CD4-positive, alpha-beta T cell treated with Interleukin-17A for 1 hour (primary cell): ENCODE data around the gene CFP.

ENCODE experiments used
- DNase-seq: peaks from one replicate; pipeline ENCODE4 v3.0.0-alpha.2; 2020

Gene CFP

GRCh38 chrX:47597222-47597621, 32.5 kb downstream of the CFP start:
- DNase-seq, result no peak

GRCh38 chrX:47596256-47596655, 33.5 kb downstream of the CFP start:
- DNase-seq, result no peak

- no peak for DNase-seq
Measured at GRCh38 chrX:47595716-47596251, 33.9 kb downstream of the CFP start.

- no peak for DNase-seq
Measured at GRCh38 chrX:47593522-47593921, 36.2 kb downstream of the CFP start.

- DNase-seq, result no peak
Measured at GRCh38 chrX:47590984-47591383, 38.7 kb downstream of the CFP start.

DNA sequence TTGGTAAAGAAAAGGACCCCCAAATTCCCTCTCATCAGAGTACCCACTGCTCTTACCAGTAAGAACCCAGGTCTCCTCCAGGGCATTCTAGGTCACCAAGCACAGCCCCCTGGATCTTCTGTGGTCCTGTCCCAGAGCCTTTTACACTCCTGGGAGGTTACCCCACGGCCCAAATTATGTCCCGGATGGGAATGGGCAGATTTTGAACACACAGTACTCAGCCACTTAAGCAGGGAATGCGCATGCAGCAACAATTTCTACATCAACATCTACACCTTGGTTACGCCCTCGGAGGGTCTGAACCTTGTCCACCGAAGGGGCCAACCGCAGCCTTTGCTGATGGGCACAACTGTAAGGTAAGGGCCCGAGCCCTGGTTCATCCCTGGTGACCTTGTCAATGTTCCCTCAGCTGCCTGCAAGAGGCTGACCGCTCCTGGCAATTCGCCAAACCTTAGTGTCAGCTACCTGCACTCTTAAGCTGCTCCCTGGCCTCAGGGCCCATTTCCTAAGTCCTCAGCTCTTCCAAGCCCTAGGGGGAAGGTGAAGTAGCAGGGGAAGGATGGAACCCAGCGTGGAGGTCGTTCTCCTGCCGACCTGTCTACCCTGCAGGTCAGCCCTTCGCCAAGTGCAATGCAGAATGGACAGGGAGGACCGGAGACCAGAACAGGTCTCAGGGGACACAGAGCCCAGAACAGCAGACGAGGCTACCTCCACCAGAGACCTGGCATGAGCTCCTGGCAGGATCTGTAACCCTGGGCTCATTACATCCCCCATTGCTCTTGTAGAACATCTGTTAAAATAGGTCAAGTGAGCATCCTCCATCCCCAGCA, 41.6 kb downstream of the CFP start:
- no peak for DNase-seq

GRCh38 chrX:47587091-47587891, 42.4 kb downstream of the CFP start:
- no peak for DNase-seq

GRCh38 chrX:47586043-47586787, 43.5 kb downstream of the CFP start:
- no peak for DNase-seq

DNA sequence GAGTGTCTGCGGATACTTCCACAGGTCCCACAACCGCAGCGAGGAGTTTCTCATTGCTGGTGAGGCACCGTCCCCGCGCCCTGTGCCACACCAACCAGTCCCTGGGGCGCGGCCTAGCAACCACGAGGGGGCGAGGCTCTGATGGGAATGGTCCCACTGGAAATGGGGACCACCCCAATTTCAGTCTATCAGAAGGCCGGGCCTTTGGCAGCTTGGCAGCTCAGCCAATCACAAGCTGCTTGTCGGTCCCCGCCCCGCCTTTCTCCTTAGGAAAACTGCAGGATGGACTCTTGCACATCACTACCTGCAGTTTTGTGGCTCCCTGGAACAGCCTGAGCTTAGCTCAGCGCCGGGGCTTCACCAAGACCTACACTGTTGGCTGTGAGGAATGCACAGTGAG, 44.5 kb downstream of the CFP start:
- DNase-seq, result no peak

DNA sequence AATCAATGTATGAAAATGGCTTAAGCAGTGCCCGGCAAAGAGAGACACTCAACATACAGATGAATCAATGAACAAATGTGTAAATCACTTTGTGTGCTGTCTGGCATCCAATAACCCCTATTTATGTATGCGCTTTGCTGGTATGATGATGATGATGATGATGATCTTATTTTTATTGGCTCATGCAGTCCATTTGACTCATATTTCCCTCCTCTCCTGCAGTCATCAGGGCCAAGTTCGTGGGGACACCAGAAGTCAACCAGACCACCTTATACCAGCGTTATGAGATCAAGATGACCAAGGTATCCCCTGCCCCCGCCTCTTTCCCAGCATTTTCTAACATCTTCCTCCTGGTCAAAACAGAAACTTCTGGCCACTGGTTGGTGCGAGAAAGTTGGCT, 45.0 kb downstream of the CFP start:
- no peak for DNase-seq

DNA sequence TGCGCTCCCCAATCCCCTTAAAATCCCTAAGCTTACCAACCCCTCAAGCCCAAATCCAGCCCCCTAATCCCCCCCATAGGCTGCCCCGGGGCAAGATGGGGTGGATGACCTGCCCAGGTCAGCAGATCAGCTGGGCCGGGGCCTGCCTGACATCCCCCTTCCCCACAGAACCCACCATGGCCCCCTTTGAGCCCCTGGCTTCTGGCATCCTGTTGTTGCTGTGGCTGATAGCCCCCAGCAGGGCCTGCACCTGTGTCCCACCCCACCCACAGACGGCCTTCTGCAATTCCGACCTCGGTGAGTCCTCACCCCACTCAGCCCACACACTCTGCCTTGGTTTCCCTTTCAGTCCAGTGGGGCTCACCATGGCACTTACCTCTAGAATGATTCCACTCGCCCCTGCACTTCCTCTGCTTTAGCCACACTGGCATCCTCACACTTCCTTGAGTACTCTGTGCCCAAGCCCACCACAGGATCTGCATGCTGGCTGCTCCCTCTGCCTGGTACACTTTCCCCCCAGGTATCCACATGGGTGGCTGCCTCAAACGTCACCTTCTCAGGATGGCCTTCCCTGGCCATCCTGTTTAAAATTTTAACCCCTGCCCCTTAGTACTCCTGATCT, 46.4 kb downstream of the CFP start:
- no peak for DNase-seq

GRCh38 chrX:47581731-47582647, 47.7 kb downstream of the CFP start, which contains the start of gene TIMP1:
TSS of gene TIMP1 (plus strand) at chrX:47582436. CDS start at chrX:47583416, 980 bp downstream.
- peak; percentile 85 for DNase-seq

GRCh38 chrX:47579537-47579936, 50.2 kb downstream of the CFP start:
- DNase-seq, result peak; percentile 23

- no peak for DNase-seq
Measured at GRCh38 chrX:47578692-47579091, 51.0 kb downstream of the CFP start.

DNA sequence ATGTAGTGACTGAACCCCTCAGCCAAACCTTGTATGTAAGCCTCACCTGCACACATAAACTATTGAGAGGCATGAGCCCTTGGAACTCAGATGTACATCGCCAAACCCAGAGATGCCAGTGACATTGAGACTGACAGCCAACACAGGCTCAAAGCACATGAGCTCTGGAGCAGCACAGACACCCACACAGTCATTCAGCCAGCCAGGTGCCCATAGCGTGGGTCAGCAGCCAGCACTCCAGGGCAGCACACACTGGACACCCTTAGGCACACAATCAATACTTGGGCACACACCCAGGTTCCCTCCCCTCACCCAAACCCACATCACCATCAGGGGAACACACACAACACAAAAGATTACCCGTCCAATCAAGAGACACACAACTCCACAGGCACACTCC, 51.8 kb downstream of the CFP start:
- no peak for DNase-seq

- no peak for DNase-seq
Measured at GRCh38 chrX:47577424-47577823, 52.3 kb downstream of the CFP start.

DNA sequence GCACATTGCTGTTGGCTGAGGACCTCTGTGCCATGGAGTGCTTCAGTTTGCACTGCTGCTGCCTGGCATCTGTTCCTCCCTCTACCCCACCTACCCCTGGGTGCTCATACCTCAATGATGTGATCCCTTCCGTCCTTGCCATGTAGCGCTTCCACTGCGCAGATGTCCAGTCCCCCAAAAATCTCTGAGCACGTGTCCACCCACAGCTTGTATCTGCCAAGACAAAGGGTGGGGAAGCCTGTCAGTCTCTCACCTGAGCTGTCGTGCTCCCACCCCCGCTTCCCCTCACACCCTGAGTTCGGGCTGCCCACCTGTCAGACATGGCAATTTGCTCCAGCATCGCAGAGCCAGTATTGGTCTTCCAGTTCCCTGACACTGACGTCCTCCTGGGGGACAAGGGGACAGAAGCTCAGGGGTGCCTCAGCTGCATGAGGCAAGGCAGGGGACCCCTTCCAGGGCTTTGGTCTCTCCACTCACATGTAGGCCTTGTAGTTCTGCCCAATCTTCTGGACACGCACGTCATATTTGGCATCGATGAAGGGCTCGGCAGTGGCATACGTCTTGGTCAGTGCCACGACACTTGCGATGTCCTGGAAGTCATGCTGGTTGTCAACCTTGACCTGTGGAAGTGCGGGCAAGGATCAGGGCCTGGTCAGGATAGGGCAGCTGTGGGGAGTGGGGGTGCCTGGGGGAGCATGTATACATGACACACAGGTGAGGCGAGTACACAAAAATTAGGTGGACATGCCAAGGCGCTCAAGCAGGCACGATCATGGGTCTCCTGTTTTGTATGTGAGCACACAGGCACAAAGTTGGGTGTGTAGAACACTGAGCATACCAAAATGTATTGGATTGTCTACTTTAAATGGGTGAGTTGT, 53.5 kb downstream of the CFP start:
- no peak for DNase-seq

- no peak for DNase-seq
Measured at GRCh38 chrX:47574547-47575301, 55.0 kb downstream of the CFP start.

GRCh38 chrX:47574076-47574546, 55.6 kb downstream of the CFP start:
- DNase-seq, result no peak
